HepG2 (cell line): Measurements from ENCODE around the gene BANK1. TPM values are rescaled to one million over a fixed set of nuclear protein-coding genes. Genes with fewer than 3 reads are reported as not detected.

ENCODE experiments used
- ATAC-seq: fragments of 200-7000 bp; cut with Tn5 transposase; 3 replicates; pipeline ENCODE4 v1.9.1; 2020; ENCODE audit warnings: mild to moderate bottlenecking, moderate library complexity
- BruUV-seq: library from RNA; stranded (reverse); fragments of 400-500 nt; replicated peaks from 2 replicates; lab custom pipeline; 2021; lab: Mats Ljungman, UMichigan
- CTCF ChIA-PET: fragments of 300-600 bp; formaldehyde crosslinking; extraction: SDS; loops from one replicate; lab custom pipeline; 2021; ENCODE audit warnings: low total read pairs, inconsistent platforms, low intra/inter-chr PET ratio; lab: Yijun Ruan, JAX
- POLR2A ChIA-PET: fragments of 350-600 bp; sonication (Branson Sonifier 250); formaldehyde crosslinking; loops from one replicate; lab custom pipeline; 2020; ENCODE audit warnings: antibody characterized with exemption, inconsistent platforms; lab: Yijun Ruan, JAX
- DNase-seq: peaks from one replicate; pipeline ENCODE4 v3.0.0-alpha.2; 2015; ENCODE audit warnings: low spot score
- FAIRE-seq: peaks from 3 replicates; lab custom pipeline; 2011; peaks lifted over from hg19 to GRCh38; lab: Jason Lieb, UNC
- H2AFZ ChIP-seq: one replicate; pipeline ENCODE4 v1.6.1; 2011; ENCODE audit warnings: low read length, inconsistent platforms
- H3K27ac ChIP-seq: fragments of 300-600 bp; 3 replicates; pipeline ENCODE4 v1.8.0; 2011; ENCODE audit warnings: mixed run types, mild to moderate bottlenecking, mixed read lengths, low read length, inconsistent platforms; ENCODE audit not compliant: insufficient read depth; ENCODE audit errors: extremely low read length
- H3K27me3 ChIP-seq, 2 experiments: fragments of 200-600 bp in 1 of 2; 2 replicates in 1 of 2; 3 replicates in 1 of 2; pipeline versions ENCODE4 v1.6.0 to v1.8.0; 2011; ENCODE audit warnings: low read length in 2 of 2, mild to moderate bottlenecking in 2 of 2, moderate library complexity in 2 of 2, inconsistent platforms in 1 of 2; ENCODE audit not compliant: insufficient read depth in 2 of 2, control insufficient read depth in 1 of 2
- H3K36me3 ChIP-seq, 2 experiments: fragments of 200-600 bp in 1 of 2; replicated peaks in 1 of 2; 2 replicates in 1 of 2; 3 replicates in 1 of 2; pipeline versions ENCODE4 v1.5.1 to v1.8.0; 2011; ENCODE audit warnings: low read length in 2 of 2, inconsistent platforms in 1 of 2; ENCODE audit not compliant: insufficient read depth in 2 of 2, control insufficient read depth in 1 of 2
- H3K4me1 ChIP-seq: 2 replicates; pipeline ENCODE4 v1.5.1; 2012; ENCODE audit warnings: low read length, inconsistent platforms; ENCODE audit not compliant: insufficient read depth
- H3K4me2 ChIP-seq: 2 replicates; pipeline ENCODE4 v1.6.0; 2011; ENCODE audit warnings: low read depth, low read length, inconsistent platforms
- H3K4me3 ChIP-seq, 3 experiments: fragments of 200-600 bp in 1 of 3; sonication (generic), shearing (Covaris generic) in 1 of 3; replicated peaks in 1 of 3; 2 replicates each; pipeline ENCODE4 v1.5.1; 2011 to 2016; ENCODE audit warnings: low read length in 3 of 3, inconsistent platforms in 2 of 3, low read depth in 2 of 3, mild to moderate bottlenecking in 2 of 3, control low read depth in 1 of 3, mixed read lengths in 1 of 3; ENCODE audit not compliant: insufficient read depth in 1 of 3
- H3K79me2 ChIP-seq: one replicate; pipeline ENCODE4 v1.6.1; 2011; ENCODE audit warnings: low read length, inconsistent platforms; ENCODE audit not compliant: insufficient read depth
- H3K9ac ChIP-seq: 2 replicates; pipeline ENCODE4 v1.6.0; 2011; ENCODE audit warnings: mild to moderate bottlenecking, low read depth, low read length, inconsistent platforms; ENCODE audit not compliant: insufficient read depth
- H3K9me3 ChIP-seq: 2 replicates; pipeline ENCODE4 v1.5.1; 2012; ENCODE audit warnings: mild to moderate bottlenecking, low read length
- H4K20me1 ChIP-seq: 2 replicates; pipeline ENCODE4 v1.6.0; 2011; ENCODE audit warnings: inconsistent platforms, mild to moderate bottlenecking, low read length, moderate library complexity; ENCODE audit not compliant: insufficient read depth
- AGO1 ChIP-seq: fragments of 200-400 bp; formaldehyde crosslinking; IDR thresholded peaks from 2 replicates; pipeline ENCODE4 v1.6.1; 2017; ENCODE audit warnings: mild to moderate bottlenecking, low read depth, low read length, moderate library complexity; ENCODE audit not compliant: poor library complexity, severe bottlenecking
- AKNA ChIP-seq: sonication (generic); formaldehyde crosslinking; IDR thresholded peaks from 2 replicates; pipeline ENCODE4 v1.4.0; 2020; ENCODE audit warnings: missing genetic modification reagents, borderline replicate concordance
- ARID4A ChIP-seq: sonication (generic); formaldehyde crosslinking; IDR thresholded peaks from 2 replicates; pipeline ENCODE4 v1.5.0; 2020; ENCODE audit warnings: mild to moderate bottlenecking, missing genetic modification reagents, borderline replicate concordance
- CBFB ChIP-seq: sonication (generic); formaldehyde crosslinking; IDR thresholded peaks from 2 replicates; pipeline ENCODE4 v1.4.0; 2020; ENCODE audit warnings: missing genetic modification reagents
- FOXO1 ChIP-seq: sonication (generic); formaldehyde crosslinking; IDR thresholded peaks from 2 replicates; pipeline ENCODE4 v1.4.0; 2020; ENCODE audit warnings: missing genetic modification reagents
- IRF2 ChIP-seq: IDR thresholded peaks from 2 replicates; pipeline ENCODE4 v1.6.1; 2018; ENCODE audit warnings: missing genetic modification reagents, missing compliant biosample characterization
- JARID2 ChIP-seq: sonication (generic); formaldehyde crosslinking; IDR thresholded peaks from 2 replicates; pipeline ENCODE4 v1.8.1; 2023; ENCODE audit warnings: missing genetic modification reagents, inconsistent platforms; ENCODE audit not compliant: insufficient replicate concordance
- JUN ChIP-seq: sonication (generic); formaldehyde crosslinking; IDR thresholded peaks from 2 replicates; pipeline ENCODE4 v1.4.0; 2020; ENCODE audit warnings: mild to moderate bottlenecking, missing genetic modification reagents
- POLR2G ChIP-seq: fragments of 200-400 bp; formaldehyde crosslinking; IDR thresholded peaks from 2 replicates; pipeline ENCODE4 v1.6.1; 2018; ENCODE audit warnings: mild to moderate bottlenecking, low read depth, low read length, moderate library complexity
- ZNF10 ChIP-seq: sonication (generic); formaldehyde crosslinking; IDR thresholded peaks from 2 replicates; pipeline ENCODE4 v1.4.0; 2020; ENCODE audit warnings: mild to moderate bottlenecking, low read depth, missing genetic modification reagents, borderline replicate concordance
- ZNF567 ChIP-seq: sonication (generic); formaldehyde crosslinking; IDR thresholded peaks from 2 replicates; pipeline ENCODE4 v1.8.1; 2023; ENCODE audit warnings: mild to moderate bottlenecking, missing genetic modification reagents, borderline replicate concordance
- ZNF616 ChIP-seq: sonication (generic); formaldehyde crosslinking; IDR thresholded peaks from 2 replicates; pipeline ENCODE4 v1.5.0; 2020; ENCODE audit warnings: low read depth, mild to moderate bottlenecking, missing genetic modification reagents
- ZNF678 ChIP-seq: sonication (generic); formaldehyde crosslinking; IDR thresholded peaks from 2 replicates; pipeline ENCODE4 v1.4.0; 2020; ENCODE audit warnings: mild to moderate bottlenecking, missing genetic modification reagents
- WGBS: methylation state at CpG from one replicate; pipeline ENCODE4 v1.1.6; 2017; ENCODE audit warnings: low lambda C conversion rate; 5-methylcytosine and 5-hydroxymethylcytosine counted together
- in situ Hi-C: cut with HindIII; loops from 2 replicates; pipeline ENCODE4 v1.10.0; 2017; ENCODE audit warnings: low pct_unique_long_range_greater_than_20kb; ENCODE audit not compliant: extremely low pct_ligation_motif_present
- intact Hi-C: fragments of 100-400 bp; cut with micrococcal nuclease; formaldehyde crosslinking; loops from one replicate; pipeline ENCODE4 v1.10.0; 2022; ENCODE audit not compliant: unreplicated experiment
- polyA plus RNA-seq, 8 experiments: library from polyadenylated mRNA; depleted of rRNA in 3 of 8; stranded (reverse) in 7 of 8; unstranded in 1 of 8; fragments of >200 nt; fragmentation: Illumina TruSeq in 4 of 8; extraction: Trizol in 4 of 8; gene quantifications; 2 replicates each; pipeline versions ENCODE4 v1.2.1 to v1.2.3, GENCODE V29; 2011 to 2016; ENCODE audit warnings: low read depth in 4 of 8, missing spikeins in 1 of 8, mixed read lengths in 1 of 8; ENCODE audit not compliant: insufficient read depth in 1 of 8
- total RNA-seq, 5 experiments: library from RNA; depleted of rRNA; stranded (reverse); fragments of >200 nt; fragmentation: Illumina TruSeq; extraction: Trizol; gene quantifications; 2 replicates each; pipeline ENCODE4 v1.2.3, GENCODE V29; 2016; ENCODE audit warnings: low read depth in 1 of 5
- TF ChIP-seq, protein P1 (sequence below): IDR thresholded peaks from 2 replicates; pipeline ENCODE4 v1.6.1; 2018; ENCODE audit warnings: missing genetic modification reagents

The BANK1 gene
- total and polyA plus RNA-seq, 2 of the 13 experiments (the other 11 are each of a cell fraction or from before 2014, with no cell fraction given): 0.15 TPM; not detected in 1

- no peaks in the 10 kb centered on the region for H4K20me1 ChIP-seq
- no peak overlapping the region for H3K4me2 ChIP-seq
- FAIRE-seq (no peak), ATAC-seq (no peak), DNase-seq (no peak)
- no peak overlapping the region for H3K27ac ChIP-seq
- H3K36me3 ChIP-seq: no peaks in the 10 kb centered on the region
- H2AFZ ChIP-seq: no peak overlapping the region
- in situ Hi-C loops: no loop called here
- no peak overlapping the region for H3K4me3 ChIP-seq
- H3K9me3 ChIP-seq: no peaks in the 10 kb centered on the region
- H3K79me2 ChIP-seq: no peaks in the 10 kb centered on the region
- H3K27me3 ChIP-seq: no peaks in the 10 kb centered on the region
- ChIA-PET CTCF (no interaction called here), POLR2A (no interaction called here)
- no peak overlapping the region for H3K9ac ChIP-seq
- intact Hi-C loops: no loop called here
- no peaks in the 10 kb centered on the region for H3K4me1 ChIP-seq
- BruUV-seq: no TSS peak
- WGBS: 0% methylated on average over 1 of the region's 1 CpG
- TF ChIP-seq ZNF678 (CRISPR knock-in tag) (no peak), CBFB (no peak), ZNF10 (no peak), IRF2 (no peak), POLR2G (no peak), FOXO1 (CRISPR knock-in tag) (no peak), JARID2 (CRISPR knock-in tag) (no peak), JUN (CRISPR knock-in tag) (no peak), AKNA (CRISPR knock-in tag) (no peak), ZNF616 (CRISPR knock-in tag) (no peak), ZNF567 (no peak), ARID4A (no peak), AGO1 (no peak)
- TF ChIP-seq, protein P1, sequence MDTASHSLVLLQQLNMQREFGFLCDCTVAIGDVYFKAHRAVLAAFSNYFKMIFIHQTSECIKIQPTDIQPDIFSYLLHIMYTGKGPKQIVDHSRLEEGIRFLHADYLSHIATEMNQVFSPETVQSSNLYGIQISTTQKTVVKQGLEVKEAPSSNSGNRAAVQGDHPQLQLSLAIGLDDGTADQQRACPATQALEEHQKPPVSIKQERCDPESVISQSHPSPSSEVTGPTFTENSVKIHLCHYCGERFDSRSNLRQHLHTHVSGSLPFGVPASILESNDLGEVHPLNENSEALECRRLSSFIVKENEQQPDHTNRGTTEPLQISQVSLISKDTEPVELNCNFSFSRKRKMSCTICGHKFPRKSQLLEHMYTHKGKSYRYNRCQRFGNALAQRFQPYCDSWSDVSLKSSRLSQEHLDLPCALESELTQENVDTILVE (CRISPR knock-in tag): no peak
These were observed 286.1 kb downstream of the BANK1 start for GRCh38 chr4:102076622-102077021.
